HCEC 1CT (cell line): Measurements from ENCODE around the gene TRAF3.
A peak's percentile ranks its signal among the peaks of the same experiment; 100 is the strongest.

ENCODE experiments used
- DNase-seq: peaks from one replicate; pipeline ENCODE4 v3.0.0-alpha.2; 2017

The TRAF3 gene

GRCh38 chr14:102911541-102911951 is 134.3 kb downstream of the TRAF3 start:
- no peak for DNase-seq

GRCh38 chr14:102911991-102912761 is 134.9 kb downstream of the TRAF3 start:
- DNase-seq = no peak

GRCh38 chr14:102913341-102914211 is 136.3 kb downstream of the TRAF3 start:
- DNase-seq = no peak

- no peak for DNase-seq
Measured at GRCh38 chr14:102914474-102915291, 137.4 kb downstream of the TRAF3 start.

- no peak for DNase-seq
Measured at GRCh38 chr14:102915292-102916110, 138.3 kb downstream of the TRAF3 start.

GRCh38 chr14:102916347-102917055 is 139.3 kb downstream of the TRAF3 start:
- no peak for DNase-seq

- DNase-seq = no peak
Measured at GRCh38 chr14:102917056-102917385, 139.8 kb downstream of the TRAF3 start.

- DNase-seq = peak; percentile 3
Measured at GRCh38 chr14:102917469-102918211, 140.4 kb downstream of the TRAF3 start.

GRCh38 chr14:102918438-102918837 is 141.2 kb downstream of the TRAF3 start:
- no peak for DNase-seq

- DNase-seq = no peak
Measured at GRCh38 chr14:102920273-102920997, 143.2 kb downstream of the TRAF3 start.

- DNase-seq = no peak
Measured at GRCh38 chr14:102920998-102921304, 143.7 kb downstream of the TRAF3 start.

GRCh38 chr14:102922490-102923200 is 145.4 kb downstream of the TRAF3 start, which contains the start of gene AMN:
Gene AMN, plus strand, starts transcription at chr14:102922663. Its CDS starts 26 bp downstream, at chr14:102922689.
- no peak for DNase-seq

- DNase-seq = no peak
Measured at GRCh38 chr14:102923201-102923924, 146.1 kb downstream of the TRAF3 start.

- no peak for DNase-seq
Measured at GRCh38 chr14:102923925-102924486, 146.8 kb downstream of the TRAF3 start.

GRCh38 chr14:102924632-102925588 is 147.7 kb downstream of the TRAF3 start:
- DNase-seq = no peak

GRCh38 chr14:102925646-102926045 is 148.4 kb downstream of the TRAF3 start:
- no peak for DNase-seq

- DNase-seq = no peak
Measured at GRCh38 chr14:102926104-102926503, 148.9 kb downstream of the TRAF3 start.
